Left renal pelvis (tissue), 4 donors: ENCODE measurements around the gene HAO1. TPM values are rescaled to one million over a fixed set of nuclear protein-coding genes. Genes with fewer than 3 reads are reported as not detected.
"Not testable (repeated sequence)": the region's sequence is repeated elsewhere in the genome, so short reads cannot be mapped to it uniquely, and the experiment has no call there.

Experiments
- DNase-seq, 4 donors: peaks; one replicate each; pipeline ENCODE4 v3.0.0-alpha.2; 2013; ENCODE audit warnings: low read depth in 4 of 4, low spot score in 3 of 4
- polyA plus RNA-seq, 4 donors: library from polyadenylated mRNA; unstranded; fragments of 120-200 nt; gene quantifications; one replicate each; pipeline ENCODE4 v1.2.1, GENCODE V29; 2013; ENCODE audit not compliant: insufficient read length in 4 of 4

The HAO1 gene
- polyA plus RNA-seq, result under 1 TPM in 1 of 4 donors, not detected in 3; 0.22 TPM

DNA sequence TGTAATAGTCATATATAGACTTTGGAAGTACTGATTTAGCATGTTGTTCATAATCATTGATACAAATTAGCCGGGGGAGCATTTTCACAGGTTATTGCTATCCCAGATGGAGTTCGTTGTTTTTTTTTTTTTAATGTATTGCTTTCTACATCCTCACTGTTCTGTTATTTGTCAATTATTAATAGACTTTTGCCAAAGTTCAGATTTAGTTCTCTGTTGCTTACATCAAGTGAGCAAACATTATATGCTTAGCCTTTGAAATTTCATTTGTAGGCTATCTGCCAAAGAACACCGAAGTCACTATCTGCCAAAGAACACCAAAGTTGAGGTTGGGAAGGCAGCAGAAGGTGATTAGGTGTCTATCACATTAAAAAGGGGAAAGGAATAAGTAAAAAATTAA, at the start of gene HAO1:
HAO1 (minus strand) TSS at position 118 of the 400 bp plus-strand sequence; CDS start at position 82, 36 bp downstream.
- no peak for DNase-seq

GRCh38 chr20:7989379-7989778, 49.1 kb upstream of the HAO1 start:
- no peak for DNase-seq

GRCh38 chr20:7985916-7986315, 45.7 kb upstream of the HAO1 start:
- DNase-seq, result no peak

GRCh38 chr20:7984192-7984591, 43.9 kb upstream of the HAO1 start:
- no peak for DNase-seq

DNA sequence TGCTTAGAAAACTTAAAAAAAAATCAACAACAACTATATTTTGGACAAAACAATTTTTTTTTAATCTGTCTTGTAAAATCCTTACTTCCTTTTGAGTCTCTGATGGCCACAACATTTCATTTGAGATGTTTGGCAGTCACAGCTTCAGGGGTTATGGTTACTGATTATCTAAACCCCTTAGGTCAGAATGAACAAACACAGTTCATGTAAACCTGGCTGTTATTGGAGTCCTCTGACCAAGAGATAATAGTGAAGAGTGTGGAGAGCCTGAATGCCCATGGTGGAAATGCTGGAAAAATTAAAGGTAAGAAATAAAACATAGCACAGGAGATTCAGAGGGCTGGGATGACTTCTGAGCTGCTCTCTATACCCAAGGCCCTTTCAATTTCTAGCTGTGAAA, 41.1 kb upstream of the HAO1 start:
- no peak for DNase-seq

GRCh38 chr20:7980332-7981046, 40.2 kb upstream of the HAO1 start:
- DNase-seq, result peak in 1 of 4 donors; percentile 8

DNA sequence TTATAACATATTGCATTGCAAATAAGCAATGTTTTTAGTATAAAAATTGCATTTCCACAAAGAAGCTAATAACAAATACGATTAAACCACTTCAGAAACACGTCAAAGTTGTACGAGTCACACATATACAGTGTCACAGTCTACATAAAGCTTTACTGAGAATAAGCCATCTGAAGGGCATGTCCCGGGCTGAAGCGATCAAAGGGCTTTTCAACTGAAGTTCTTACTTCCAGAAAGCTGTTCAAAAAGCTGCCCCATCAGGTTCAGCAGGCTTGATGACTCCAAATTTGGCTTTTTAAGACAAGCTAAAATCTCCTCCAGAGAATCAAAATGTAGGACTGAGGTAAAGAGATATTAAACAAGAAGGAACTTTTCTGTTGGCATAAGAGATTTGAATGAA, 37.5 kb upstream of the HAO1 start:
- no peak for DNase-seq

DNA sequence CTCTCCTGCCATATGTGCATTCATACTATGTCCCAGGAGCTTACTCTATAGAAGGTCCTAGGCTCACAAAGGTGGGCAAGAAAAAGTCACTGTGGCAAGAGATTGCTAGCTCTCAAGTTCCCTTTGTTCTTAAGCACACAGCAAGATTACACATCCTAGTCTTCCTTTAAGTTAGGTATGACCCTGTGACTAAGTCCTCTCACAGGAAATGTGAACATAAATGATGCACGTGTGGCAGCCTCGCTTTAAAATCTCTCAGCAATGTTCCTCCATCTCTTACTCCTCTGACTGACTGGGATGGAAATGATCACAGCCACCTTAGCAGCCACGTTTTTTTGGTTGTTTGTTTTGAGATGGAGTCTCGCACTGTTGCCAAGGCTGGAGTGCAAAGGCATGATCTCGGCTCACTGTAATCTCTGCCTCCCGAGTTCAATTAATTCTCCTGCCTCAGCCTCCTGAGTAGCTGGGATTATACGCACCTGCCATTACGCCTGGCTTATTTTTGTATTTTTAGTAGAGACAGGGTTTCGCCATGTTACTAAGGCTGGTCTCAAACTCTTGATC, 35.7 kb upstream of the HAO1 start:
- no peak for DNase-seq

DNA sequence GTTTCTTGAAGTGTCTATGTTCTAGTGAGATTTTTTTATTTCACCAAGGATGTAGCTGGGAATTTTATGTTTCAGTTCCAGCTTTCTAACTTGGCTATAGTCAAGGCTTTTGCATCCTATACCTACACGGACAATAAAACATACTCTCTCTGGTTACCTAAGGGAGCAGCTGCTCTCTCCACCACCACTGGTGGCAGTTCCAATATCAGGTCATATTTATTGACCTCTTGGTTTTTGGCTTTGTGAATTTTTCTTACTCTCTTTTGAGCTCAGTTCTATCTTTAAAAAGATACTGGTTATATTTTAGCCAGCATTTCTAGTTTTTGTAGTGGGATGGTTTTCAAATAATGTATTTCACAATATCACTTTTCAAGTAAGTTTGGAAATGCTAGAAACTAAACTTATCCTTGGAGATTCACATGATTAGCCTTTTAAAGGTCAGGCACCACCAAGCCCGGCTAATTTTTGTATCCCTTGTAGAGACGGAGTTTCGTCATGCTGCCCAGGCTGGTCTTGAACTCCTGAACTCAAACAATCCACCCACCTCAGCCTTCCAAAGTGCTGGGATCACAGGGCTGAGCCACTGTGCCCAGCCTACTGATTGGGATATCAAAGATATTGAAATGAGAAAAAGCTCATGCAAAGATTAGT, 34.7 kb upstream of the HAO1 start:
- DNase-seq, result no peak

DNA sequence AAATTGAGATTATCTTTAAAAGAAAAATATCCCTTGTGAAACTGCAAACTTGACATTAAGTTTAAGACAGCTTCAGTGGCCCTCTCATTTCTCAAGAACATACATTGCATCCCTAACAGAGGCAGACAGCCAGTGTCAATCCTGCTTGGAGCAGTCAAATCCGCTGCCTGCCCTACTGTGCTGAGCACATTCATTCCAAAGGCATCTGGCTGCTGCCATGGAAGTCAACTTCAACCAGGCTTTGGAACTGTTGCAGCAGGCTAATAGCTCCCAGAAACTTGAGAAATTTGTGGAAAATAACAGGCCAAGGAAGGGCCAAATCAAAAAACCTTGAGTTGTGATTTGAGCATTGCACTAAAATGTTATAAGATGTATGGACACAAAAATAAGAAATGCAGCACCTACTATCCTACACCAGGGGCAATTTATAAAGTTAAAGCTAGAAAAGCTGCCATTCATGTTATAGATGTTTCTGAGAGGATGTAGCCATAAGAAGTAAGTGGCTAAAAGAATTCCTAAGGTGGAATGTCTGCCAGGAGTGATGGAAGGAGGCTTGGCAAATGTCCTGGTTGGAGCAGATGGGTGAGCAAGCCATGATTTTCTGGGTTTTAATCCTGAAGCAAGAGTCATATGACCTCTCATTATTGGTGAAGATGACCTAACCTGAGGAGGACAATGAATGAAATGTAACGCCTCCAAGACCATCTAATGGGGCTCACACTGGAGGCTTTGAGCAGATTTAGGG, 31.4 kb upstream of the HAO1 start:
- no peak for DNase-seq

DNA sequence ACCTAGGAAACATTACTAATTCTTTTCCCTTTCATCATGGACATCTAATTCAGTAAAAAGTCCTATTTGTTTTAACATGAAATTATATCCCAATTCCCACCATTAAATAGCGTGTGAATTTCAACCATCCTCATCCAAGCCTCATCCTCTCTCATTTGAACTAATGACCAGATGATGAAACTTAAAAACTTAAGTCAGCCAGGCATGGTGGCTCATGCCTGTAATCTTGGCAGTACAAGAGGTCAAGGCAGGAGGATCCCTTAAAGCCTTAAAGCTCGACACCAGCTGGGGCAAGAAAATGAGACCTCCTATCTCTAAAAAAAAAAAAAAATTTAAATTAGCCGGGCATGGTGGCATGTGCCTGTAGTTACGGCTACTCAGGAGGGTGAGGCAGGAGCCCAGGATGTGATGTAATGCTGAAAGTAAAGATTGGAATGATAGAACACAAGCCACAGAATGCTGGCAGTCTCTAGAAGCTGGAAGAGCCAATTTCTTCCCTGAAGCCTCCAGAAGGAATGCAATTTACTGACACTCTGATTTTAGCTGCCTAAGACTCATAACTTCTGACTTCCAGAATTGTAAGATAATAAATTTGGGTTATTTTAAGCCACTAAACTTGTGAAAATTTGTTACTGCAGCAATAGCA, 27.1 kb upstream of the HAO1 start:
- no peak for DNase-seq

- no peak for DNase-seq
Observed at GRCh38 chr20:7966176-7966575, 25.9 kb upstream of the HAO1 start.

DNA sequence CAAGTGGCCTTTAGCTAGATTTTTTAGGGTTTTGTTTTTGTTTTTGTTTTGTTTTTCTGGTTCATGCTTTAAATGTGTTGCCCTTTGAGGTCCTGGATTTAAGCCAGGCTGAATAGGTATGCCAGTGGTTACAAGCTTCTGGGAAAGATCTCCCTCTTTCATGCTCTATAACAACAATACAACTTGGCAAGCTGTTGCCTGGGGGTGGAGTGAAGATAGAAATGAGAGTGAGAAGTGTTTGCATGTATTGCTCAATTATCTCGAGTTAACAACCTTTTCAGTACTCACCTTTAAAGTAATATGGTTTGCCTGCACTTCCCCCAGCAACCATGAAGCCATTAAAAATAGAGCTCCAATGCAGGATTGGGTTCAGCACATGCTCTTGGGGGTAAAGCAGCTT, 19.2 kb upstream of the HAO1 start:
- DNase-seq, result no peak

DNA sequence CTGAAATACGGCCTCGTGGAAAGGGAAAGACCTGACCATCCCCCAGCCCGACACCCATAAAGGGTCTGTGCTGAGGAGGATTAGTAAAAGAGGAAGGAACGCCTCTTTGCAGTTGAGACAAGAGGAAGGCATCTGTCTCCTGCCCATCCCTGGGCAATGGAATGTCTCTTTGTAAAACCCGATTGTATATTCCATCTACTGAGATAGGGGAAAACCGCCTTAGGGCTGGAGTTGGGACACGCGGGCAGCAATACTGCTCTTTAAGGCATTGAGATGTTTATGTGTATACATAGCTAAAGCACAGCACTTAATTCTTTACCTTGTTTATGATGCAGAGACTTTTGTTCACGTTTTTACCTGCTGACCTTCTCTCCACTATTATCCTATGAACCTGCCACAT, 16.3 kb upstream of the HAO1 start:
- DNase-seq, result not testable (repeated sequence)

DNA sequence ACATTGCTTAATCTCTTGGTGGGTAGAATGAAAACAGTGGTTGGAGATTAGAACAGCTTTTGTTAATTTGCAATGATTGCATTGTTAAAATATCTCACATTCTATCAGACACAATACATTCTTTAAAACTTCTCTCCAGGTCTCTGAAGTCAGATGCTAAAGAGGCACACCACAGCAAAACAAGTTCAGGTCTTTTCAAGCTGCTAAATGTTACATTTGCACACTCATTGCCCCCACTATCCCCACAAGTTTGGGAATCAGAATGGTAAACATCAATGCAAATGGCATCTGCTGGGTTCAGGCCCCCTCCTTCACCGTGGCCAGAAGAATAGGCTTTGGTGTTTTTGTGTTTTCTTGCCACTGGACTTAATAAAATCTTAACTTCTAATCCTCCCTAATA, 10.1 kb upstream of the HAO1 start:
- DNase-seq, result no peak

- DNase-seq, result no peak
Observed at GRCh38 chr20:7943891-7944290, 3.6 kb upstream of the HAO1 start.

- peak in 1 of 4 donors; percentile 14 for DNase-seq
Observed at GRCh38 chr20:7939663-7940062, 595 bp downstream of the HAO1 start.

GRCh38 chr20:7938058-7938457, 2.2 kb downstream of the HAO1 start:
- DNase-seq, result no peak

- DNase-seq, result no peak
Observed at GRCh38 chr20:7937328-7937727, 2.9 kb downstream of the HAO1 start.

GRCh38 chr20:7935027-7935551, 5.2 kb downstream of the HAO1 start:
- DNase-seq, result no peak

DNA sequence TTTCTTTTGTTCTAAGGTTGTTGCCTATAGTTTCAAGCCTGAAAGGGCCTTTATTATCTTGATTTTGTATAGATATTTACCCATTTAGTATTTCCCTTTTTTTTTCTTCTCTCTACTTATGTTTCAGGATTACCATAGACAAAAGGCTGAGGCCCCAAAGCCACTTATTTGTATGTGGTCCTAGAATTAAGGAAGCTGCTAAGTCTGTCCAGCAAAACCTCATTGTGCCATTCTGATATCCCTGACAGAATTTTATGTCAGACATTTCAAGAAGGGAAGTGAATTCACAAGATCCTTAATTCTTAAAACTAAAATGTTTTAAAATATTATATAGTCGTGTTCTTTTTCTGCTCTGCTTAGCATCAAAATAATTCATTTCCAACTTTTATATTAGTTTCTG, 6.9 kb downstream of the HAO1 start:
- DNase-seq, result no peak
